ENCODE results near the gene EEFSEC.

Gene EEFSEC

GRCh38 chr3:128320551-128321340, 167.5 kb downstream of the EEFSEC start:
- DNase-seq: no peak

- no peak for DNase-seq
These were observed 168.1 kb downstream of the EEFSEC start for GRCh38 chr3:128321418-128321817.

GRCh38 chr3:128322030-128323022, 169.0 kb downstream of the EEFSEC start:
- no peak for DNase-seq

GRCh38 chr3:128323206-128324081, 170.2 kb downstream of the EEFSEC start:
- DNase-seq: no peak

- no peak for DNase-seq
These were observed 171.8 kb downstream of the EEFSEC start for GRCh38 chr3:128324911-128325592.

GRCh38 chr3:128326051-128326823, 173.0 kb downstream of the EEFSEC start:
- no peak for DNase-seq

GRCh38 chr3:128327606-128328031, 174.3 kb downstream of the EEFSEC start:
- no peak for DNase-seq

GRCh38 chr3:128328546-128329458, 175.5 kb downstream of the EEFSEC start:
- no peak for DNase-seq

GRCh38 chr3:128329491-128330213, 176.4 kb downstream of the EEFSEC start:
- no peak for DNase-seq

- no peak for DNase-seq
These were observed 177.0 kb downstream of the EEFSEC start for GRCh38 chr3:128330214-128330842.

- no peak for DNase-seq
These were observed 180.9 kb downstream of the EEFSEC start for GRCh38 chr3:128334086-128334645.

- DNase-seq: no peak
These were observed 181.5 kb downstream of the EEFSEC start for GRCh38 chr3:128334766-128335165.

GRCh38 chr3:128335621-128336296, 182.5 kb downstream of the EEFSEC start:
- no peak for DNase-seq

- no peak for DNase-seq
These were observed 183.3 kb downstream of the EEFSEC start for GRCh38 chr3:128336337-128337156.

- no peak for DNase-seq
These were observed 184.0 kb downstream of the EEFSEC start for GRCh38 chr3:128337305-128337704.

GRCh38 chr3:128338536-128339330, 185.5 kb downstream of the EEFSEC start:
- DNase-seq: no peak
